GM23338 (cell line): Measurements from ENCODE around the gene TAF13. TPM values are rescaled to one million over a fixed set of nuclear protein-coding genes. Genes with fewer than 3 reads are reported as not detected.

Source experiments
- ATAC-seq: fragments of 200-7000 bp; cut with Tn5 transposase; 3 replicates; pipeline ENCODE4 v1.9.1; 2020
- DNase-seq: peaks from one replicate; pipeline ENCODE4 v3.0.0-alpha.2; 2015; ENCODE audit warnings: low spot score
- H2AFZ ChIP-seq: fragments of 200-600 bp; sonication (generic); 2 replicates; pipeline ENCODE4 v1.8.0; 2016; ENCODE audit warnings: antibody characterized with exemption, mild to moderate bottlenecking, moderate library complexity
- H3F3A ChIP-seq: fragments of 200-600 bp; sonication (generic); replicated peaks from 2 replicates; pipeline ENCODE4 v1.8.0; 2017; ENCODE audit warnings: antibody characterized with exemption, mixed run types, low read depth
- H3K27ac ChIP-seq: fragments of 200-600 bp; sonication (generic); 2 replicates; pipeline ENCODE4 v1.6.1; 2016; ENCODE audit warnings: low read depth
- H3K27me3 ChIP-seq: fragments of 200-600 bp; sonication (generic); 2 replicates; pipeline ENCODE4 v1.8.0; 2016; ENCODE audit warnings: mild to moderate bottlenecking, mixed run types, moderate library complexity; ENCODE audit not compliant: insufficient read depth
- H3K36me3 ChIP-seq: fragments of 200-600 bp; sonication (generic); 2 replicates; pipeline ENCODE4 v1.8.0; 2016; ENCODE audit warnings: mild to moderate bottlenecking; ENCODE audit not compliant: insufficient read depth
- H3K4me1 ChIP-seq: fragments of 200-600 bp; sonication (generic); 2 replicates; pipeline ENCODE4 v1.8.0; 2016; ENCODE audit warnings: mild to moderate bottlenecking, moderate library complexity; ENCODE audit not compliant: insufficient read depth
- H3K4me2 ChIP-seq: fragments of 200-600 bp; sonication (generic); 2 replicates; pipeline ENCODE4 v1.7.1; 2017; ENCODE audit warnings: mixed run types
- H3K4me3 ChIP-seq: fragments of 200-600 bp; sonication (generic); 2 replicates; pipeline ENCODE4 v1.6.1; 2016; ENCODE audit warnings: mixed run types
- H3K79me2 ChIP-seq: fragments of 200-600 bp; sonication (generic); replicated peaks from 2 replicates; pipeline ENCODE4 v1.8.0; 2017; ENCODE audit warnings: mild to moderate bottlenecking; ENCODE audit not compliant: insufficient read depth
- H3K9me2 ChIP-seq: fragments of 200-600 bp; sonication (generic); 2 replicates; pipeline ENCODE4 v1.8.0; 2017; ENCODE audit not compliant: insufficient read depth
- H4K20me1 ChIP-seq: fragments of 200-600 bp; sonication (generic); replicated peaks from 2 replicates; pipeline ENCODE4 v1.8.0; 2017; ENCODE audit warnings: mild to moderate bottlenecking; ENCODE audit not compliant: insufficient read depth
- H3K27ac Mint-ChIP-seq: 2 replicates; pipeline ENCODE4 v1.8.0; 2020; ENCODE audit warnings: inconsistent platforms, mild to moderate bottlenecking, moderate library complexity, mixed read lengths
- H3K27me3 Mint-ChIP-seq: 3 replicates; pipeline ENCODE4 v1.8.0; 2022; ENCODE audit warnings: low read depth, mild to moderate bottlenecking, moderate library complexity, mixed read lengths, inconsistent platforms; ENCODE audit not compliant: insufficient read depth, poor library complexity
- H3K36me3 Mint-ChIP-seq: 3 replicates; pipeline ENCODE4 v1.8.0; 2021; ENCODE audit warnings: low read depth, mild to moderate bottlenecking, inconsistent platforms, moderate library complexity, mixed read lengths
- H3K4me1 Mint-ChIP-seq: 3 replicates; pipeline ENCODE4 v1.8.0; 2020; ENCODE audit warnings: mild to moderate bottlenecking, inconsistent platforms, mixed read lengths
- H3K4me3 Mint-ChIP-seq: 3 replicates; pipeline ENCODE4 v1.8.0; 2021; ENCODE audit warnings: moderate library complexity, mild to moderate bottlenecking, inconsistent platforms, mixed read lengths
- H3K9me3 Mint-ChIP-seq: 3 replicates; pipeline ENCODE4 v1.8.0; 2020; ENCODE audit warnings: moderate library complexity, mild to moderate bottlenecking, inconsistent platforms, mixed read lengths
- CREB1 ChIP-seq: fragments of 250-450 bp; sonication (Bioruptor Pico); IDR thresholded peaks from 2 replicates; pipeline ENCODE4 v1.5.0; 2020; ENCODE audit warnings: low read depth, mild to moderate bottlenecking, moderate library complexity
- CTCF ChIP-seq, 2 experiments: fragments of 200-600 bp in 1 of 2; sonication (generic) in 1 of 2; conservative IDR thresholded peaks; 2 replicates each; pipeline versions ENCODE4 v1.5.1 to v1.6.1; 2016 to 2017; ENCODE audit warnings: antibody characterized with exemption in 2 of 2, low read depth in 2 of 2, mild to moderate bottlenecking in 2 of 2, moderate library complexity in 1 of 2
- EZH2 ChIP-seq: fragments of 200-600 bp; sonication (generic); IDR thresholded peaks from one replicate; pipeline ENCODE4 v1.8.0; 2017; ENCODE audit warnings: antibody characterized with exemption, mild to moderate bottlenecking, low read depth; ENCODE audit not compliant: unreplicated experiment
- EZH2phosphoT487 ChIP-seq: fragments of 200-600 bp; sonication (generic); IDR thresholded peaks from one replicate; pipeline ENCODE4 v1.8.1; 2018; ENCODE audit warnings: antibody characterized with exemption; ENCODE audit not compliant: unreplicated experiment
- POLR2AphosphoS5 ChIP-seq: IDR thresholded peaks from 2 replicates; pipeline ENCODE4 v1.6.1; 2016; ENCODE audit warnings: antibody characterized with exemption, low read depth
- REST ChIP-seq: IDR thresholded peaks from one replicate; pipeline ENCODE4 v1.6.1; 2018; ENCODE audit warnings: antibody characterized with exemption; ENCODE audit not compliant: unreplicated experiment
- STAT1 ChIP-seq: IDR thresholded peaks from one replicate; pipeline ENCODE4 v1.6.1; 2016; ENCODE audit warnings: antibody characterized with exemption; ENCODE audit not compliant: unreplicated experiment
- ZNF114 ChIP-seq: fragments of 250-450 bp; sonication (Bioruptor Pico); IDR thresholded peaks from 2 replicates; pipeline ENCODE4 v1.5.0; 2020; ENCODE audit warnings: mild to moderate bottlenecking, moderate library complexity
- ZNF331 ChIP-seq: fragments of 250-450 bp; sonication (Bioruptor Pico); IDR thresholded peaks from 2 replicates; pipeline ENCODE4 v1.5.0; 2020; ENCODE audit warnings: low read depth, mild to moderate bottlenecking, moderate library complexity
- ZNF462 ChIP-seq: fragments of 250-450 bp; sonication (Bioruptor Pico); IDR thresholded peaks from 2 replicates; pipeline ENCODE4 v1.5.0; 2020; ENCODE audit warnings: mild to moderate bottlenecking, moderate library complexity
- polyA plus RNA-seq: library from polyadenylated mRNA; unstranded; fragments of >200 nt; fragmentation: Nextera tagmentation; extraction: Ambion mirVana; gene quantifications from 2 replicates; pipeline ENCODE4 v1.2.1, GENCODE V29; 2016
- total RNA-seq: library from RNA; depleted of rRNA; stranded (reverse); fragments of >200 nt; shearing (Covaris generic); gene quantifications from 2 replicates; pipeline ENCODE4 v1.2.3, GENCODE V29; 2014

Gene TAF13
- total and polyA plus RNA-seq, 2 experiments from 2014 or later = 43.7 to 55.8 TPM

DNA sequence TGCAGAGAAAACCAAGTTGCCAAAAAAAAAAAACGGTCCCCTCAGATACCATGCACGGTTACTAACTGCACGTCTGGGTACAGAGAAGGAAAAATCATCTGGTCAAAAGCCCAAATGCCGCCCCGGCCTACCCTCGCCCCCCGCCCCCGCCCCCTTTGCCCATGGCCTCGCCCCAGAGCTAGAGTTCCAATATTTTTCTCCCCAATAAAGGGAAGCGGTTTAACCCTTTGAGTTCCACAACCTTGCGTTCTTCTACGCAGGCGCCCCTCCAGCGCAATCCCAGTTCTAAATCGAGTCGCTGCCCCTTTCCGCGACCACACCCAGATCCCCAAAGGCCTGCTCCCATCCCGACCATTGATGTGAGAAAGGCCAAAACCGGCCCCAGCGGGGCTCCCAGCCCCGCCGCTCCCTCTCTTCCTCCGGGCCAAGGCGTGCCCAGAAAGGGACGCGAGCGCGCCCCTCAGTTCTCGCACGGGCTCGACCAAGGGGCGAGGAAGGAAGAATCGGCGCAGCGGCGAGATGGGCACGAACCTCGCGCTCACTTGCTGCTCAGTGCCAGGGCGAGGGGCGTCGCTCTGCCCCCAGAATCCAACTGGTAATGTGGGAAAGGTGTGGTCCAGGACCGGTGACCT lies 34.7 kb downstream of the TAF13 start:
- peak; percentile 67 for DNase-seq
- H3K9me2 ChIP-seq = no peaks in the 10 kb centered on the region
- H3K4me2 ChIP-seq = peak overlapping the region; percentile 90
- H3K4me1 ChIP-seq = peaks cover 9% of the 10 kb centered on the region
- peak overlapping the region; percentile 97 for H3K4me3 ChIP-seq
- Mint-ChIP-seq H3K36me3 (no peaks in the 10 kb centered on the region; the same call in 2 of the 3 replicates), H3K9me3 (no peaks in the 10 kb centered on the region), H3K4me1 (peaks cover 14% of the 10 kb centered on the region), H3K27ac (no peak overlapping the region), H3K4me3 (peak overlapping the region; percentile 89), H3K27me3 (no peaks in the 10 kb centered on the region)
- no peaks in the 10 kb centered on the region for H3K27me3 ChIP-seq
- no peaks in the 10 kb centered on the region for H4K20me1 ChIP-seq
- H2AFZ ChIP-seq = peak overlapping the region; percentile 87
- no peak for TF ChIP-seq ZNF114 (CRISPR knock-in tag)
- no peak for TF ChIP-seq EZH2phosphoT487
- TF ChIP-seq POLR2AphosphoS5 = no peak
- TF ChIP-seq CREB1 (CRISPR knock-in tag) = no peak
- H3K79me2 ChIP-seq = peaks cover 32% of the 10 kb centered on the region
- H3F3A ChIP-seq = peaks cover 6% of the 10 kb centered on the region; the same call in 1 of the 2 replicates
- peak; percentile 54 for ATAC-seq
- H3K27ac ChIP-seq = no peak overlapping the region
- no peaks in the 10 kb centered on the region for H3K36me3 ChIP-seq

DNA sequence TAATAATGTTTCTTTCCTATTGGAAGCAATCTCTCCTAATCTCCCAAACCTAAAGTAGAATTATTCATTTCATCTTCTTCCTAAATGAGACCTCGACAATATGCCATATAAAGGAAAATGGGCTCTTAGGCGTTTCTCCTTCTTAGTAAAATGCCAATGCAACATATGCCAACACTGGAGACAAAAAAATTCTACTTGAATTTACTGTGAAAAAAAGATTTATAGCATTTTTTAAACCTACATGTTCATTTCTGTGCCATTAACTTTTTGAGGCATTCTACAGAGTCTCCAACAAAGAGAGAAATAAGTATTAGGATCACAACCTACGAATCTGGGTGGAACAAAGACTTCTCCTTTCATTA lies 35.2 kb downstream of the TAF13 start:
- H3K9me3 Mint-ChIP-seq = no peaks in the 10 kb centered on the region
- Histone ChIP-seq H3K9me2 (no peaks in the 10 kb centered on the region), H3F3A (peaks cover 6% of the 10 kb centered on the region; the same call in 1 of the 2 replicates), H3K36me3 (no peaks in the 10 kb centered on the region), H3K27me3 (no peaks in the 10 kb centered on the region), H3K4me2 (peak overlapping the region; percentile 90), H3K27ac (no peak overlapping the region), H3K79me2 (peaks cover 37% of the 10 kb centered on the region), H2AFZ (peak overlapping the region; percentile 87; the same call in 1 of the 2 replicates), H4K20me1 (no peaks in the 10 kb centered on the region), H3K4me1 (peaks cover 9% of the 10 kb centered on the region), H3K4me3 (peak overlapping the region; percentile 97)
- no peaks in the 10 kb centered on the region; the same call in 2 of the 3 replicates for H3K36me3 Mint-ChIP-seq
- no peaks in the 10 kb centered on the region for H3K27me3 Mint-ChIP-seq
- DNase-seq (no peak), ATAC-seq (no peak)
- no peak overlapping the region for H3K27ac Mint-ChIP-seq
- H3K4me3 Mint-ChIP-seq = peak overlapping the region; percentile 89
- peaks cover 14% of the 10 kb centered on the region for H3K4me1 Mint-ChIP-seq
- TF ChIP-seq EZH2 (no peak), STAT1 (no peak), REST (no peak), ZNF114 (CRISPR knock-in tag) (no peak), ZNF331 (CRISPR knock-in tag) (no peak), ZNF462 (CRISPR knock-in tag) (no peak), POLR2AphosphoS5 (no peak), CTCF (conservative IDR thresholded peaks at IDR 0.05; ENCODE audit: low read depth in 2 of 2) (no peak)
